GM11168 (cell line): ENCODE measurements around the gene OPA3.

Experiments
- in situ Hi-C: fragments of 300-500 bp; cut with MboI; formaldehyde crosslinking; loops from one replicate; pipeline ENCODE4 v1.12.0; 2022; ENCODE audit warnings: low sequenced_read_pairs; ENCODE audit not compliant: unreplicated experiment

OPA3 gene

GRCh38 chr19:45489216-45489855 lies 95.3 kb downstream of the OPA3 start:
- in situ Hi-C loops: no loop called here

- in situ Hi-C loops: no loop called here
These were observed 95.9 kb downstream of the OPA3 start for GRCh38 chr19:45488708-45489107.

GRCh38 chr19:45485305-45486077 lies 99.1 kb downstream of the OPA3 start:
- in situ Hi-C loops: no loop called here

DNA sequence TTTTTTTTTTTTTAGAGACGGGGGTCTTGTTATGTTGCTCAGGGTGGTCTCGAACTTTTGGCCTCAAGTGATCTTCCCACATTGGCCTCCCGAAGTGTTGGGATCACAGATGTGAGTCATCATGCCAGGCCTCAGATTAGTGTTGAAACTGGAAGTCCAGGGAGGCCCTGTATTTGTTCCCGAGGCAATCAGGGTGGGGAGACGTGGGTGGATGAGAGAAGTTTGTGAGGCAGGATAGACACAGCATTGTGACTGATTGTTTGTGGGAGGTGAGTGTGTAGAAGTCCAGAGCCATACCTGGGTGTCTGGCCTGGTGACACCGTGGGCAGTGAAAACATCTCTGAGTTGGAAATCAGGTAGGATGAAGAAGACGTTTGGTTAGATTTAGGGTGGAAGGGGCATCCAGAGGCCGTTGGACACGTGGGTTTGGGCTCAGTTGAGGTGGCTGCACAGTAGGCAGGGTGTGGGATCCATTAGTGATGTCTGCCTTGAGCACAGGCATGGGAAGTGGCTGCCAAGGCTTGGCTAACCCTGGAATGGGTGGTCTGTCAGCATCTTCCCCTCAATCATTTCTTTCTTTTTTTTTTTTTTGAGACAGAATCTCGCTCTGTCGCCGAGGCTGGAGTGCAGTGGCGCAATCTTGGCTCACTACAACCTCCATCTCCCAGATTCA lies 100.2 kb downstream of the OPA3 start:
- in situ Hi-C loops: no loop called here

DNA sequence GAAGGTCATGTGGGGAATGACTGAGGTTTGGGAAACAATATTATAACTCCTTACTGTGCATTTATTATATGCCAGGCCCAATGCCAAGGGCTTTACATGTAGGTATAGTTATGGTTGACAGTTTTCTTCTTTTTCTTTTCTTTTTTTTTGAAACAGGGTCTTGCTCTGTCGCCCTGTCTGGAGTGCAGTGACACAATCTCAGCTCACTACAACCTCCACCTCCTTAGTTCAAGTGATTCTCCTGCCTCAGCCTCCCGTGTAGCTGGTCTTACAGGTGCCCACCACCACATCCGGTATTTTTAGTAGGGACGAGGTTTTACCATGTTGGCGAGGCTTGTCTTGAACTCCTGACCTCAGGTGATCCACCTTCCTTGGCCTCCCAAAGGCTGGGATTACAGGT lies 101.6 kb downstream of the OPA3 start:
- in situ Hi-C loops: no loop called here

DNA sequence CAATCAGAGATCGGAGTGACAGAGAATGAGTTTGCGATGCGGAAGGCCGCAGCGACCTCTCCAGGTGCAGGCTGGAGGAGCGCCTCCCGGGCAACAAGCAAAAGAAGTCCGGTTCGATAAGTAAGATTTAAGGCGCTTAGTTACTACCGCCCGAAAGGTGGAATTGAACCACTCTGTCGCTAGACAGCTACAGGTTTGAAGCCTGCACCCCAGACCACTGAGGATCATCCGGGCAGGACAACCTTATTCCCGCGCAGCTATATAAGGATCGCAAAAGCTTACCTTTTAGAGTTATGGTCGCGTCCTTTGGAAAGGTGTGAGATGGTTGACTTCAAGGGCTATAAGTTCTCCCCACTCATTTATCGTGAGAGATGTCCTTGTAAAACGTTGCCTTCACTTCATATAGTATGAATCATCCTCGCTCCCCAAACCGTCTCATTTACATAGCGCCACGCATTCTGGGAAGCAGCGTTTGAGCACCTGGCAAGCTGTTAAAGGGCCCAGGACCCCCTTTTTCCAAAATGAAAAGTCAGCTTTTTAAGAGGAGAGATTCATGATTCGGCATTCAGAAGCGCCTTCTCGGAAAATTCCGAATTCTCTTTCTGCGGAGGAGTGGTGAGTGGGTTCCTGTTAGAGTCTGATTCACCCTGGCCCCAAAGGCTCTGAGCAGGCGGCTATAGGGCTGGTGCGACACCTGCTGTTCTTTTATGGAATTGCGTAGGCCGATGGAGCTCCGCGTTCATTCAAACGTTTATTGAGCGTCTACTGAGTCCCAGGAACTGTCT lies 106.0 kb downstream of the OPA3 start:
- in situ Hi-C loops: loop anchor here (5.0 kb wide), 1 partner anchor 41 kb away; no protein-coding TSS in a partner anchor

DNA sequence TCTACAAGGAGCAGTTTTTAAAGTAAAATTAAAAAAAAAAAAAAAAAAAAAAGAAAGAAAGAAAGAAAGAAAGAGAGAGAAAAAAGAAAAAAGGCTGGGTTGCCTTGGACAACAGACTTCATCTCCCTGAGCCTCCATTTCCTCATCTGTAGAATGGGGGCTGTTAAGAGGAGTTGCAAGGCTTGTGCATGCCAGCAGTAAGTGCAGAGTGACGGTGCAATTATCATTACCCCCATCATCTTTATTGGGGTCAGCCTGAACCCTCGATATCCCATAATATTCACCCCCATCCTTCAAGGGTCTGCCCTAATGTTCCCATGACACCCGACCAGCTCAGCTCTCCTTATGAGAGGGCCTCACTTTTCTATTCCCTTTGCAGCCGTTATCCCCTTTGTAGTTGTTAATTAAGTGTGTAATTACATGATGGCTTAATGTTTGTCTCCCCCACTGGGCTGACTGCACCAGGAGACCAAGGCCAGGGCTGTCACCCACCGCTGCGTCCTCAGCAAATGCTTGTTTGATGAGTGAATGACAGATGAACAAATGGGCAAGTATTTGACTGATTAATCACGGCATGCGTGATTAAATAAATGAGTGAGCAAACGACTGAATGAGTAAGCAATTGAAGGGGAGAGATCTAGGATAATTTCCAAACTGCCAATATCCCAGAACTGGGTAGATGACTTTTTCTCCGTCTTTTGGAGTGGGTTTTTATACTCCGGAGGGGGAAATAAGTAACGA lies 106.7 kb downstream of the OPA3 start:
- in situ Hi-C loops: loop anchor here (5.0 kb wide), 1 partner anchor 41 kb away; no protein-coding TSS in a partner anchor
